ENCODE results near the gene IHH. TPM values are rescaled to one million over a fixed set of nuclear protein-coding genes. Genes with fewer than 3 reads are reported as not detected.
A peak's percentile ranks its signal among the peaks of the same experiment; 100 is the strongest.

The IHH gene
- total RNA-seq (2014; rRNA removed; shearing (Covaris generic)) = not detected in 2 replicates

- peak; percentile 22 for DNase-seq (ENCODE audit: low read depth)
Measured at GRCh38 chr2:219060821-219061791, at the start of gene IHH. Gene IHH (minus strand): TSS chr2:219060921. CDS start chr2:219060467, 454 bp downstream.

- DNase-seq (ENCODE audit: low read depth) = no peak
Measured at GRCh38 chr2:219109471-219109870, 48.8 kb upstream of the IHH start.

- no peak for DNase-seq (ENCODE audit: low read depth)
Measured at GRCh38 chr2:219107758-219108157, 47.0 kb upstream of the IHH start.

GRCh38 chr2:219106251-219106650 is 45.5 kb upstream of the IHH start:
- DNase-seq (ENCODE audit: low read depth) = no peak

- peak; percentile 31 for DNase-seq (ENCODE audit: low read depth)
Measured at GRCh38 chr2:219104107-219105035, 43.6 kb upstream of the IHH start.

GRCh38 chr2:219099329-219099728 is 38.6 kb upstream of the IHH start:
- no peak for DNase-seq (ENCODE audit: low read depth)

- no peak for DNase-seq (ENCODE audit: low read depth)
Measured at GRCh38 chr2:219095406-219095935, 34.8 kb upstream of the IHH start.

- no peak for DNase-seq (ENCODE audit: low read depth)
Measured at GRCh38 chr2:219094171-219094570, 33.5 kb upstream of the IHH start.

- DNase-seq (ENCODE audit: low read depth) = no peak
Measured at GRCh38 chr2:219090436-219091299, 29.9 kb upstream of the IHH start.

- no peak for DNase-seq (ENCODE audit: low read depth)
Measured at GRCh38 chr2:219089330-219089729, 28.6 kb upstream of the IHH start.

GRCh38 chr2:219087848-219088247 is 27.1 kb upstream of the IHH start:
- DNase-seq (ENCODE audit: low read depth) = no peak

GRCh38 chr2:219087361-219087760 is 26.6 kb upstream of the IHH start:
- no peak for DNase-seq (ENCODE audit: low read depth)

- DNase-seq (ENCODE audit: low read depth) = no peak
Measured at GRCh38 chr2:219086196-219086595, 25.5 kb upstream of the IHH start.

GRCh38 chr2:219084791-219085190 is 24.1 kb upstream of the IHH start:
- no peak for DNase-seq (ENCODE audit: low read depth)

GRCh38 chr2:219082332-219082958 is 21.7 kb upstream of the IHH start:
- DNase-seq (ENCODE audit: low read depth) = no peak

GRCh38 chr2:219081701-219082331 is 21.1 kb upstream of the IHH start:
- no peak for DNase-seq (ENCODE audit: low read depth)

- DNase-seq (ENCODE audit: low read depth) = no peak
Measured at GRCh38 chr2:219081096-219081495, 20.4 kb upstream of the IHH start.

- peak; percentile 15 for DNase-seq (ENCODE audit: low read depth)
Measured at GRCh38 chr2:219079417-219079816, 18.7 kb upstream of the IHH start.

GRCh38 chr2:219078951-219079350 is 18.2 kb upstream of the IHH start:
- no peak for DNase-seq (ENCODE audit: low read depth)

GRCh38 chr2:219078126-219078525 is 17.4 kb upstream of the IHH start:
- DNase-seq (ENCODE audit: low read depth) = no peak

Data from Daoy (cell line).